NCI-H2196 treated with DMSO at 0.1 percent for 48 hours (cell line): ENCODE results near the gene NDUFV3.
"Not testable (repeated sequence)": the region's sequence is repeated elsewhere in the genome, so short reads cannot be mapped to it uniquely, and the experiment has no call there.

Experiments
- DNase-seq: peaks from one replicate; lab custom pipeline; 2025; ENCODE audit not compliant: unreplicated experiment; lab: John Stamatoyannopoulos, UW

The NDUFV3 gene

GRCh38 chr21:42892931-42893755 lies at the start of gene NDUFV3:
NDUFV3 (plus strand) TSS chr21:42893309; CDS start chr21:42893334, 25 bp downstream.
- DNase-seq, result peak; percentile 97

GRCh38 chr21:42844411-42845113 lies 48.5 kb upstream of the NDUFV3 start:
- no peak for DNase-seq

DNA sequence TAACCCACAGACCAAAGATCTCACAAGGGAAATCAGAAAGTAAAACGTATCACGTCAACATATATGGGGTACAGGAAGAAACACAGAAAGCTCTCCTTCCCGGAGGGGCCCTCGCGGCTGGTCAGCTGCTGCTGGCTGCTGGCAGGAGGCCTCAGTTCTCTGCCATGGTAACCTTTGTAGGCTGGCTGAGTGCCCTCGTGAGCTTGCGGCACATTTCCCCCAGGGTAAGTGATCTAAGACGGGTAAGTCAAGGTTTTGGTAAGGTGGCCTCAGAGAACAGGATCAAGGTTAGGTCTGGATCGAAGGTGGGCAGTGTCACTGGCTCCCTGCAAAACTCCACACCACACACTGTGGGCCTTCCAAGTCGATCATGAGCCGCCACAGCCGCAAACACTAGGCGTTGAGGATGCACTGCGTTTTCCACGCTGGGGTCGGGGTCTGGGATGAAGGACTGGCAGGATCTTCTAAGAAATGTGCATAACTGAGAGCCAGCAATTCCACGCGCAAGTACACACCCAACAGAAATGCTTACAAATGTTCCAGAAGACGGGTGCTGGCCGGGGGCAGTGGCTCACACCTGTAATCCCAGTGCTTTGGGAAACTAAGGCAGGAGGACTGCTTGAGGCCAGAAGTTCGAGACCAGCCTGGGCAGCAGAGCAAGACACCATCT lies 47.7 kb upstream of the NDUFV3 start:
- no peak for DNase-seq

- no peak for DNase-seq
Observed at GRCh38 chr21:42846221-42846620, 46.9 kb upstream of the NDUFV3 start.

DNA sequence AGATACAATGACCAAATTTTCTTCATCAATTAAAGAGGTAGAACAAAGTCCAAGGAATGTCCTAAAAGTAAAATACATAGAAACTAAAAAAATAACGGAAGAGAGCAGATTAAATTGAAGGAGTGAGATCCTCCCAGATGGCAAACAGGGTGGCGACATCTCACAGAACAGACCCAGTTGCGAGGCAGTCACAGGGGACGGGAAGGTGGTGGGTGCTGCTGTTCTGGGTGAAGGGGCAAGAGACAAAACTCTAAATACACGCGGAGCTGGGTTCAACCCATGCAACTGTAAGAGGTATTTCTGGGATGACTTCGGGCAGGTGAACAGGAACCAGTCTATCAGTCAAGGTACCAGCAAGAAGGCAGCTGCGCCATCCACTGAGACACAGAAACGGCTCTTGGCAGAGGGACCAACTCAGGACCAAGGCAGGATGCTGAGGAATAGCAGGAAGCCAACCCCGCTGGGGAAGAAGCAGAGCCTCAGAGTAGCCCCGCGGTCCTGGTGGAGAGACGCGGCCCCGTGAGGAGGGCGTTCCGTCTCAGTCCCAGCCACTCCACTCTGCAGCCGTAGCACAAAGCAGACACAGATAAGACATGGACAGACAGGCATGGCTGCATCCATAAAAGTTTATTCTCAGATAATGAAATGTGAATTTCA lies 45.9 kb upstream of the NDUFV3 start:
- DNase-seq, result no peak

DNA sequence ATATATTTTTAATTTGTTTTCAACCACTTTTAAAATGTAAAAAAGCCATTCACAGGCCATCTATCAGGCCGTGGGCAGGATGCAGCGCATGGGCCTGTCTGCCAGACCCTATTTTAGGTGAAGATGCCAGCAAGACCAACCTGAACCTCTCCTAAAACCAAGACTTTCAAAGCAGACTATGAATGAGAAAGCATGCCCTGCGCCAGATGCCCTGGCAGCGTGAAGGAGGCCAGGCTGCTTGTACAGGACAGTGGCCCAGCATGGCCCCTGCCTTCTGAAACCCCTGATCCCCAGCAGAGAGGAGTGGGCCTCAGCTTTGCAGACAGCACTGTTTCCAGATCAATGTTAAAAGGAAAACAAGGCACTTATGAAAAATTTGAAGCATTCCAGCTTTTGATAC lies 45.4 kb upstream of the NDUFV3 start:
- DNase-seq, result no peak

GRCh38 chr21:42848144-42848931 lies 44.8 kb upstream of the NDUFV3 start:
- not testable (repeated sequence) for DNase-seq

- DNase-seq, result no peak
Observed at GRCh38 chr21:42848932-42849758, 44.0 kb upstream of the NDUFV3 start.

- no peak for DNase-seq
Observed at GRCh38 chr21:42849759-42850412, 43.2 kb upstream of the NDUFV3 start.

DNA sequence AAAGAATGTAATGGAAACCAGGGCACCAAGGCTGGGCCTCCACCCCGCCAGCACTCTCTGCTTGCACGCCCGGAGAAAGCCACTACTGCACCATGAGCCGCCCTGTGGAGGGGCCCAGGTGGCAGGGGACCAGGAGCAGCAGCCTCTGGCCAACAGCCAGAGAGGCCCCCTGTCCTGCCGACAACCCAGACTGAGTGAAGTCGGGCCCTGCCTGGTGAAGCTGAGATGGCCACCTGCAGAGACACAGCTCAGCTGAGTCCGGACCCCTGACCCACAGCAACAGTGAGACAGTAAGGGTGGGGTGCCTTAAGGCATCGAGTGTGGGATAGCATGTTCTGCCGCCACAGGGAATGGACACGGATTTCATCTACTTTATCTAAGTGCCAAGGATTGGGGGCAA lies 42.6 kb upstream of the NDUFV3 start:
- no peak for DNase-seq

- no peak for DNase-seq
Observed at GRCh38 chr21:42850866-42851391, 42.2 kb upstream of the NDUFV3 start.

DNA sequence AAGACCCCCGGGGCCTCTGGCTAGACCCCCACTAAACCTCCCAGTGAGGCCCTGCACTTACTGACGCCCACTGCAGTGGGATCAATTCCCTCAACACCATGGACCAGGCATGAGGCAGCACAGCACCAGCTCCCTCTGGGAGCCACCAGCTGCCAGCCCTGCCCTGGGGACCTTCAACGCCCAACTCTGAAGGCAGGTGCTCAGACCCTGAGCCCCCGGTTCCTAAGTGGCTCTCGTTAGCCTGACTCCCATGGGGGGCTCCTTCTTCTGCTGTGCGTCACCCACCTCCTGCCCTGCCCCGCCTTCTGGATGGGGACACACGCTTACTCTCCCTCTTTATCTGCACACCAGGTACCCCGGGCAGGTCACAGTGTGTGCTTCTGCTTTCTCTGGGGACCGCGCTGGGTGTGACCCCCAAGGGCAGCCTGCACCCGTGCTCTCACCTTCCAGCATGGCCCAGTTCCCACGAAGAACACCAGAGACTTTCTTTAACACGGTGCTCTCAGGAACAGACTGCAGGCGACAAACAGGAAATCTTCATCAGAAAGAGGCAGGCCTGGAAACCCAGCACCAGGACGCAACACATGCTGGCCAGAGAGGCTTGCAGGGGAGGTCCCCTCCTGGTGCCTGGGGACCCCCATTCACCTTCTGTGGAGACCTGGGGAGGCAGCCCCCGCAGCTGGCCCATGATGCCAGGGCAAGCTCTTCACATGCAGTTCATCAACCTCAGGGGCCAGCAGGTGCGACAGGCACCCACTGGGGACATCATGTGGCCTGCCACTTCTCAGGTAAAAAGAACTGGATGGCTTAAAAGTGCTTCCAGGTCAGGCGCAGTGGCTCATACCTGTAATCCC lies 41.1 kb upstream of the NDUFV3 start:
- no peak for DNase-seq

GRCh38 chr21:42852925-42853570 lies 40.1 kb upstream of the NDUFV3 start:
- DNase-seq, result no peak

DNA sequence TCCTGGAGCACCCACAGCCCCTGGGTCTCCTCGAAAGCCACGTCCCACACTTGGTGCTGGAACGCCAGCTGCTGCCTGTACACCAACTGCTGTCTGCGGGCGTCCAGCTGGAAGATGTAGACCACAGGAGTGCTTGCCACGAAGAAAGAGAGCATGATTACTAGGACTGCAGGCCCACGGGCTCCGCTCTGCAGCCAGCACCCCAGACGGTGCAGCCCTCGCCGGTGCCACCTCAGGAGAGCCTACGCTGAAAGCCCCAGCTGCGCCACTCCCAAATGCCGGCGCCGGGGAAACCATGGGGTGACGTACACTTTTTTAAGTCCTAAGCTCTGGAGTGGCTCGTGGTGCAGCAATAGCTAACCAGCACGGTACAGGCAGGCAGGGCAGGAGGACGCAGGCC lies 39.5 kb upstream of the NDUFV3 start:
- no peak for DNase-seq

- DNase-seq, result no peak
Observed at GRCh38 chr21:42854246-42855010, 38.7 kb upstream of the NDUFV3 start.

GRCh38 chr21:42855171-42855936 lies 37.8 kb upstream of the NDUFV3 start:
- DNase-seq, result no peak
